ENCODE results near the gene LCORL.
A peak's percentile ranks its signal among the peaks of the same experiment; 100 is the strongest.
"Not testable (repeated sequence)": the region's sequence is repeated elsewhere in the genome, so short reads cannot be mapped to it uniquely, and the experiment has no call there.

The LCORL gene

GRCh38 chr4:17924189-17924588 lies 97.4 kb downstream of the LCORL start:
- DNase-seq = no peak

GRCh38 chr4:17921451-17921850 lies 100.1 kb downstream of the LCORL start:
- DNase-seq = no peak

- DNase-seq = no peak
Observed at GRCh38 chr4:17920681-17921080, 100.9 kb downstream of the LCORL start.

GRCh38 chr4:17915439-17915838 lies 106.1 kb downstream of the LCORL start:
- DNase-seq = no peak

GRCh38 chr4:17912011-17912410 lies 109.5 kb downstream of the LCORL start:
- no peak for DNase-seq

- no peak for DNase-seq
Observed at GRCh38 chr4:17911608-17912007, 109.9 kb downstream of the LCORL start.

- no peak for DNase-seq
Observed at GRCh38 chr4:17898553-17899055, 123.0 kb downstream of the LCORL start.

- DNase-seq = no peak
Observed at GRCh38 chr4:17895481-17895880, 126.1 kb downstream of the LCORL start.

- no peak for DNase-seq
Observed at GRCh38 chr4:17894421-17894820, 127.1 kb downstream of the LCORL start.

- no peak for DNase-seq
Observed at GRCh38 chr4:17889692-17890091, 131.9 kb downstream of the LCORL start.

GRCh38 chr4:17884511-17884910 lies 137.0 kb downstream of the LCORL start:
- DNase-seq = no peak

- peak; percentile 2 for DNase-seq
Observed at GRCh38 chr4:17884063-17884462, 137.5 kb downstream of the LCORL start.

- no peak for DNase-seq
Observed at GRCh38 chr4:17877661-17878060, 143.9 kb downstream of the LCORL start.

GRCh38 chr4:17876943-17877342 lies 144.6 kb downstream of the LCORL start:
- no peak for DNase-seq

GRCh38 chr4:17875402-17876070 lies 146.0 kb downstream of the LCORL start:
- no peak for DNase-seq

GRCh38 chr4:17869327-17869726 lies 152.2 kb downstream of the LCORL start:
- no peak for DNase-seq

GRCh38 chr4:17867276-17867675 lies 154.3 kb downstream of the LCORL start:
- DNase-seq = no peak

GRCh38 chr4:17866810-17867209 lies 154.7 kb downstream of the LCORL start:
- DNase-seq = no peak

- no peak for DNase-seq
Observed at GRCh38 chr4:17865866-17866363, 155.6 kb downstream of the LCORL start.

- DNase-seq = not testable (repeated sequence)
Observed at GRCh38 chr4:17861906-17862305, 159.6 kb downstream of the LCORL start.

- no peak for DNase-seq
Observed at GRCh38 chr4:17859793-17860406, 161.7 kb downstream of the LCORL start.

GRCh38 chr4:17854036-17854435 lies 167.5 kb downstream of the LCORL start:
- peak; percentile 4 for DNase-seq

GRCh38 chr4:17851959-17852358 lies 169.6 kb downstream of the LCORL start:
- DNase-seq = no peak

GRCh38 chr4:17850295-17850694 lies 171.3 kb downstream of the LCORL start:
- DNase-seq = not testable (repeated sequence)

Measured in EL (cell line).